Measurements from ENCODE around the gene ACTMAP.

DNA sequence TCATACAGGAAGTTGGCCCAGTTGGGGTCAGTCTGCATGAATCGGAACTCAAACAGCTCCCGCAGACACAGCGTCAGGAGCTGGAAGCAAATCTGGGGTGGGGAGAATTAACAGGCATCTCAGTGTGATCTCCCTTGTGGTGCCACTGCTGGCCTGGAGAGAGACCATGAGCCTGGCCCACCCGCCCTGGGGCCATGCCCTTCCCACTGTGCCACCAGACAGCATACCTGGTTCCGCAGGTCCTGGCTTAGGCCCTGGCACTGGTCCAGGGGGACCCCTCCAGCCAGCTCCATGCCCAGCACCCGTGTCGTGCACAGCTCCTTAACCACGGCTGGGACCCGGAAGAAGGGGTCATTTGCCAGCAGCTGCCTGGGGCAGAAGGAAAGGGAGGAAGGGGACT is 50.2 kb downstream of the ACTMAP start:
- TF ChIP-seq, protein P1, sequence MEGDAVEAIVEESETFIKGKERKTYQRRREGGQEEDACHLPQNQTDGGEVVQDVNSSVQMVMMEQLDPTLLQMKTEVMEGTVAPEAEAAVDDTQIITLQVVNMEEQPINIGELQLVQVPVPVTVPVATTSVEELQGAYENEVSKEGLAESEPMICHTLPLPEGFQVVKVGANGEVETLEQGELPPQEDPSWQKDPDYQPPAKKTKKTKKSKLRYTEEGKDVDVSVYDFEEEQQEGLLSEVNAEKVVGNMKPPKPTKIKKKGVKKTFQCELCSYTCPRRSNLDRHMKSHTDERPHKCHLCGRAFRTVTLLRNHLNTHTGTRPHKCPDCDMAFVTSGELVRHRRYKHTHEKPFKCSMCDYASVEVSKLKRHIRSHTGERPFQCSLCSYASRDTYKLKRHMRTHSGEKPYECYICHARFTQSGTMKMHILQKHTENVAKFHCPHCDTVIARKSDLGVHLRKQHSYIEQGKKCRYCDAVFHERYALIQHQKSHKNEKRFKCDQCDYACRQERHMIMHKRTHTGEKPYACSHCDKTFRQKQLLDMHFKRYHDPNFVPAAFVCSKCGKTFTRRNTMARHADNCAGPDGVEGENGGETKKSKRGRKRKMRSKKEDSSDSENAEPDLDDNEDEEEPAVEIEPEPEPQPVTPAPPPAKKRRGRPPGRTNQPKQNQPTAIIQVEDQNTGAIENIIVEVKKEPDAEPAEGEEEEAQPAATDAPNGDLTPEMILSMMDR (conservative IDR thresholded peaks at IDR 0.05) = no peak
- no peak for TF ChIP-seq ZFX (IDR thresholded peaks at IDR 0.05)
